Transverse colon (tissue), 4 donors: ENCODE results near the gene NUB1. TPM values are rescaled to one million over a fixed set of nuclear protein-coding genes. Genes with fewer than 3 reads are reported as not detected.

ENCODE experiments used
- DNase-seq: peaks from one replicate; pipeline ENCODE4 v3.0.0-alpha.2; 2019
- H3K27ac ChIP-seq, 4 donors: fragments of 200-600 bp; sonication (generic); 2 replicates each; pipeline ENCODE4 v1.5.1; 2016 to 2018; ENCODE audit warnings: inconsistent platforms in 4 of 4
- H3K27me3 ChIP-seq: fragments of 200-600 bp; sonication (generic); 2 replicates; pipeline ENCODE4 v1.5.1; 2017; ENCODE audit warnings: inconsistent platforms
- H3K36me3 ChIP-seq, 4 donors: fragments of 200-600 bp; sonication (generic); 2 replicates each; pipeline ENCODE4 v1.5.1; 2017 to 2019; ENCODE audit warnings: inconsistent platforms in 4 of 4
- H3K4me1 ChIP-seq, 4 donors: fragments of 200-600 bp; sonication (generic); 2 replicates each; pipeline ENCODE4 v1.5.1; 2017 to 2020; ENCODE audit warnings: inconsistent platforms in 4 of 4
- H3K4me3 ChIP-seq, 4 donors: fragments of 200-600 bp; sonication (generic); 1 replicate in 1 of 4; 2 replicates in 3 of 4; pipeline versions ENCODE4 v1.5.1 to v1.6.1; 2017 to 2019; ENCODE audit warnings: inconsistent platforms in 4 of 4
- H3K9me3 ChIP-seq, 2 donors: fragments of 200-600 bp; sonication (generic); 2 replicates each; pipeline ENCODE4 v1.5.1; 2017 to 2019; ENCODE audit warnings: inconsistent platforms in 2 of 2
- EP300 ChIP-seq: sonication (generic); formaldehyde crosslinking; IDR thresholded peaks from one replicate; pipeline ENCODE4 v1.6.1; 2017; ENCODE audit warnings: antibody characterized with exemption, low read depth
- POLR2A ChIP-seq: fragments of 450-650 bp; IDR thresholded peaks from one replicate; pipeline ENCODE4 v1.6.1; 2016; ENCODE audit warnings: antibody characterized with exemption, mild to moderate bottlenecking, moderate library complexity
- POLR2AphosphoS5 ChIP-seq, 3 donors: sonication (generic); formaldehyde crosslinking; IDR thresholded peaks; one replicate each; pipeline ENCODE4 v1.6.1; 2016; ENCODE audit warnings: antibody characterized with exemption in 3 of 3
- WGBS, 2 donors: methylation state at CpG; one replicate each; pipeline ENCODE4 v1.1.5; 2018; ENCODE audit warnings: low coverage in 1 of 2; 5-methylcytosine and 5-hydroxymethylcytosine counted together
- in situ Hi-C, 4 donors: fragments of 200-750 bp; cut with MboI; loops; one replicate each; pipeline versions ENCODE4 v1.15.0 to v1.15.1; 2017; ENCODE audit warnings: low sequenced_read_pairs in 3 of 4, low pct_ligation_motif_present in 1 of 4, low pct_unique_long_range_greater_than_20kb in 1 of 4
- intact Hi-C: fragments of 100-400 bp; cut with DNase I; formaldehyde crosslinking; loops from one replicate; pipeline ENCODE4 v1.15.1; 2023; ENCODE audit warnings: low total_unique reads
- total RNA-seq, 4 donors: library from RNA; depleted of rRNA; stranded (reverse); fragments of >200 nt; gene quantifications; one replicate each; pipeline ENCODE4 v1.1.0, GENCODE V29; 2016
- TF ChIP-seq, protein P1 (sequence below), 5 experiments: fragments of 200-600 bp in 3 of 5; fragments of 450-650 bp in 2 of 5; sonication (generic) in 3 of 5; IDR thresholded peaks; 1 replicate in 2 of 5; 2 replicates in 3 of 5; pipeline ENCODE4 v1.5.1; 2016 to 2017; ENCODE audit warnings: antibody characterized with exemption in 5 of 5, inconsistent platforms in 3 of 5, mild to moderate bottlenecking in 2 of 5, moderate library complexity in 1 of 5

Gene NUB1
- total RNA-seq, 4 donors from 2014 or later, result 26.3 to 69.5 (median 56.4) TPM

DNA sequence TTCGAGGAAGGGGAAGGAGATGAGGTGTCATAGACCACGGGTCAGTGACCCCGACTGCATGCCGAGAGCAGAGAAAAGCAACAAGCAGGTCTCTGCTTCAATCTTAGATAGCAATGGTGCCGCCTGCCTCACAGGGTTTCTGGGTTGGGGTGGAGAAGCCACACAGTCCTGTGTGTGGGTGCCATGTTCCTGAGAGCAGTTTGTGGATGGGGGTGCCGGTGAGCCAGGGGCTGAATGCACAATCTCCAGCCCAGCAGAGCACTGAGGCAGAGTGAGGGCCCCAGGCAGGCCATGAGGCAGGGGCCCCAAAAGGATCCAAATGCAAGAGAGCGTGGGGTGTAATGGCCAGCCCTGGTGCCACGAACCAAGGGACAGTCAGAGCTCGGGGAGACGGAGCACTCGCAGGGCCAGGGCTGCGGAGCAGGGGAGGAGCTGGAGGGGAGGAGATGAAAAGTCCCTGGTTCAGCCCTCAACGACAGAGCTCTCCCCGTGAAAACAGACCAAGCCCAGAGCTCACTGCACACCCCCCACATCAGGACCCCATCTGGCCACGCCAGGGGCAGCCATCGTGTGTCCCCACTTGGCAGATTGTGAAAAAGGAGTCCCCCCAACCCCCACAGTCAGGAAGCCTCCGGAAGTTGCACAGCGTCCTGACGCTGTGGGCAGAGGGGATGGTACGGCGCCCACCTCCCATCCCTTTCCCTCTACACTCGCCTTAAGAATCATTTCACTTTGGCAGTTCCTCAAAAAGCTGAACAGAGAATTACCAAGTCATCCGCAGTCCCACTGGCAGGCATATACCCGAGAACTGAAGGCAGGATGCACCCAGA, 48.4 kb downstream of the NUB1 start:
- DNase-seq, result no peak
- in situ Hi-C loops (no loop called here), intact Hi-C loops (no loop called here)
- no peak overlapping the region for H3K4me3 ChIP-seq
- WGBS, 2 donors, result 65 to 74% methylated on average over 4 to 24 of the region's 24 CpGs
- H3K9me3 ChIP-seq, result no peaks in the 10 kb centered on the region
- H3K27ac ChIP-seq, result no peak overlapping the region
- TF ChIP-seq EP300 (no peak), POLR2AphosphoS5 (IDR thresholded peaks at IDR 0.05) (no peak), POLR2A (no peak)
- TF ChIP-seq, protein P1, sequence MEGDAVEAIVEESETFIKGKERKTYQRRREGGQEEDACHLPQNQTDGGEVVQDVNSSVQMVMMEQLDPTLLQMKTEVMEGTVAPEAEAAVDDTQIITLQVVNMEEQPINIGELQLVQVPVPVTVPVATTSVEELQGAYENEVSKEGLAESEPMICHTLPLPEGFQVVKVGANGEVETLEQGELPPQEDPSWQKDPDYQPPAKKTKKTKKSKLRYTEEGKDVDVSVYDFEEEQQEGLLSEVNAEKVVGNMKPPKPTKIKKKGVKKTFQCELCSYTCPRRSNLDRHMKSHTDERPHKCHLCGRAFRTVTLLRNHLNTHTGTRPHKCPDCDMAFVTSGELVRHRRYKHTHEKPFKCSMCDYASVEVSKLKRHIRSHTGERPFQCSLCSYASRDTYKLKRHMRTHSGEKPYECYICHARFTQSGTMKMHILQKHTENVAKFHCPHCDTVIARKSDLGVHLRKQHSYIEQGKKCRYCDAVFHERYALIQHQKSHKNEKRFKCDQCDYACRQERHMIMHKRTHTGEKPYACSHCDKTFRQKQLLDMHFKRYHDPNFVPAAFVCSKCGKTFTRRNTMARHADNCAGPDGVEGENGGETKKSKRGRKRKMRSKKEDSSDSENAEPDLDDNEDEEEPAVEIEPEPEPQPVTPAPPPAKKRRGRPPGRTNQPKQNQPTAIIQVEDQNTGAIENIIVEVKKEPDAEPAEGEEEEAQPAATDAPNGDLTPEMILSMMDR (IDR thresholded peaks at IDR 0.05), result no peak
- no peaks in the 10 kb centered on the region for H3K4me1 ChIP-seq
- no peaks in the 10 kb centered on the region for H3K36me3 ChIP-seq
- no peaks in the 10 kb centered on the region for H3K27me3 ChIP-seq

- Histone ChIP-seq H3K4me1 (no peaks in the 10 kb centered on the region), H3K27ac (no peak overlapping the region), H3K4me3 (no peak overlapping the region), H3K27me3 (no peaks in the 10 kb centered on the region), H3K9me3 (no peaks in the 10 kb centered on the region), H3K36me3 (no peaks in the 10 kb centered on the region)
- TF ChIP-seq POLR2A (no peak), POLR2AphosphoS5 (IDR thresholded peaks at IDR 0.05) (no peak), EP300 (no peak)
- TF ChIP-seq, protein P1 (IDR thresholded peaks at IDR 0.05), result no peak
- DNase-seq, result no peak
- intact Hi-C loops, result no loop called here
- in situ Hi-C loops, result no loop called here
- 78 to 79% methylated on average over 11 to 24 of the region's 25 CpGs for WGBS, 2 donors
Measured at GRCh38 chr7:151390598-151391357, 49.2 kb downstream of the NUB1 start.

- no peak overlapping the region for H3K4me3 ChIP-seq
- TF ChIP-seq, protein P1 (IDR thresholded peaks at IDR 0.05), result no peak
- TF ChIP-seq EP300, result no peak
- no peaks in the 10 kb centered on the region for H3K9me3 ChIP-seq
- WGBS, 2 donors, result 91% methylated on average over 4 to 9 of the region's 9 CpGs
- in situ Hi-C loops, result no loop called here
- no peaks in the 10 kb centered on the region for H3K4me1 ChIP-seq
- intact Hi-C loops, result no loop called here
- H3K27ac ChIP-seq, result no peak overlapping the region
- no peaks in the 10 kb centered on the region for H3K36me3 ChIP-seq
- no peaks in the 10 kb centered on the region for H3K27me3 ChIP-seq
- DNase-seq, result no peak
Measured at GRCh38 chr7:151391358-151391730, 49.7 kb downstream of the NUB1 start.

DNA sequence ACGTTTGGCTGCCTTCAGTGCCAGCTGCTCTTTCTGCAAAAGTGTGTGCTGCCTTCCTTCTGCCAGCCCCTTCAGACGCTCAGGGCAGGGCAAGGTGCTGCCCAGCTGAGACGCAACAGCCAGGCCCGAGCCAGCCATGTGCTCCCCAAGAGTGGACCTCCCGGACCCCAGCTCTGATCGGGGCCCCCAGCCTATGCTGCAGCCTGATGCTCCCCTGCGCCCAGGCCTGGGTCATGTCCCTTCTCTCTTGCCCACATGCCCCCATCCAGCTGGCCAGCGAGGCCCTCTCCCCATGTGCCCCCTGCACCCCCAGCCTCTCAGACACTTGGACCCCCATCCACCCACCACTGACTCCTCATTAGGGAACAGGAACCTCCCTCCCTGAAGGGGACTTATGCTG, 50.4 kb downstream of the NUB1 start:
- Histone ChIP-seq H3K4me3 (no peak overlapping the region), H3K27ac (no peak overlapping the region), H3K27me3 (no peaks in the 10 kb centered on the region), H3K4me1 (no peaks in the 10 kb centered on the region), H3K36me3 (no peaks in the 10 kb centered on the region), H3K9me3 (no peaks in the 10 kb centered on the region)
- in situ Hi-C loops, result no loop called here
- WGBS, 2 donors, result 77 to 78% methylated on average over 4 to 8 of the region's 8 CpGs
- TF ChIP-seq, protein P1 (IDR thresholded peaks at IDR 0.05), result no peak
- no peak for TF ChIP-seq EP300
- TF ChIP-seq POLR2AphosphoS5 (IDR thresholded peaks at IDR 0.05), result no peak
- no peak for TF ChIP-seq POLR2A
- DNase-seq, result no peak
- intact Hi-C loops, result no loop called here
